HepG2 (cell line): Measurements from ENCODE around the gene DUT. TPM values are rescaled to one million over a fixed set of nuclear protein-coding genes. Genes with fewer than 3 reads are reported as not detected.

Experiments
- ATAC-seq: fragments of 200-7000 bp; cut with Tn5 transposase; 3 replicates; pipeline ENCODE4 v1.9.1; 2020; ENCODE audit warnings: mild to moderate bottlenecking, moderate library complexity
- BruUV-seq: library from RNA; stranded (reverse); fragments of 400-500 nt; replicated peaks from 2 replicates; lab custom pipeline; 2021; lab: Mats Ljungman, UMichigan
- CTCF ChIA-PET: fragments of 300-600 bp; formaldehyde crosslinking; extraction: SDS; loops from one replicate; lab custom pipeline; 2021; ENCODE audit warnings: low total read pairs, inconsistent platforms, low intra/inter-chr PET ratio; lab: Yijun Ruan, JAX
- POLR2A ChIA-PET: fragments of 350-600 bp; sonication (Branson Sonifier 250); formaldehyde crosslinking; loops from one replicate; lab custom pipeline; 2020; ENCODE audit warnings: antibody characterized with exemption, inconsistent platforms; lab: Yijun Ruan, JAX
- DNase-seq: peaks from one replicate; pipeline ENCODE4 v3.0.0-alpha.2; 2015; ENCODE audit warnings: low spot score
- FAIRE-seq: peaks from 3 replicates; lab custom pipeline; 2011; peaks lifted over from hg19 to GRCh38; lab: Jason Lieb, UNC
- H2AFZ ChIP-seq: one replicate; pipeline ENCODE4 v1.6.1; 2011; ENCODE audit warnings: low read length, inconsistent platforms
- H3K27ac ChIP-seq: fragments of 300-600 bp; 3 replicates; pipeline ENCODE4 v1.8.0; 2011; ENCODE audit warnings: mixed run types, mild to moderate bottlenecking, mixed read lengths, low read length, inconsistent platforms; ENCODE audit not compliant: insufficient read depth; ENCODE audit errors: extremely low read length
- H3K27me3 ChIP-seq, 2 experiments: fragments of 200-600 bp in 1 of 2; 2 replicates in 1 of 2; 3 replicates in 1 of 2; pipeline versions ENCODE4 v1.6.0 to v1.8.0; 2011; ENCODE audit warnings: low read length in 2 of 2, mild to moderate bottlenecking in 2 of 2, moderate library complexity in 2 of 2, inconsistent platforms in 1 of 2; ENCODE audit not compliant: insufficient read depth in 2 of 2, control insufficient read depth in 1 of 2
- H3K36me3 ChIP-seq, 2 experiments: fragments of 200-600 bp in 1 of 2; replicated peaks in 1 of 2; 2 replicates in 1 of 2; 3 replicates in 1 of 2; pipeline versions ENCODE4 v1.5.1 to v1.8.0; 2011; ENCODE audit warnings: low read length in 2 of 2, inconsistent platforms in 1 of 2; ENCODE audit not compliant: insufficient read depth in 2 of 2, control insufficient read depth in 1 of 2
- H3K4me1 ChIP-seq: 2 replicates; pipeline ENCODE4 v1.5.1; 2012; ENCODE audit warnings: low read length, inconsistent platforms; ENCODE audit not compliant: insufficient read depth
- H3K4me2 ChIP-seq: 2 replicates; pipeline ENCODE4 v1.6.0; 2011; ENCODE audit warnings: low read depth, low read length, inconsistent platforms
- H3K4me3 ChIP-seq, 3 experiments: fragments of 200-600 bp in 1 of 3; sonication (generic), shearing (Covaris generic) in 1 of 3; replicated peaks in 1 of 3; 2 replicates each; pipeline ENCODE4 v1.5.1; 2011 to 2016; ENCODE audit warnings: low read length in 3 of 3, inconsistent platforms in 2 of 3, low read depth in 2 of 3, mild to moderate bottlenecking in 2 of 3, control low read depth in 1 of 3, mixed read lengths in 1 of 3; ENCODE audit not compliant: insufficient read depth in 1 of 3
- H3K79me2 ChIP-seq: one replicate; pipeline ENCODE4 v1.6.1; 2011; ENCODE audit warnings: low read length, inconsistent platforms; ENCODE audit not compliant: insufficient read depth
- H3K9ac ChIP-seq: 2 replicates; pipeline ENCODE4 v1.6.0; 2011; ENCODE audit warnings: mild to moderate bottlenecking, low read depth, low read length, inconsistent platforms; ENCODE audit not compliant: insufficient read depth
- H3K9me3 ChIP-seq: 2 replicates; pipeline ENCODE4 v1.5.1; 2012; ENCODE audit warnings: mild to moderate bottlenecking, low read length
- H4K20me1 ChIP-seq: 2 replicates; pipeline ENCODE4 v1.6.0; 2011; ENCODE audit warnings: inconsistent platforms, mild to moderate bottlenecking, low read length, moderate library complexity; ENCODE audit not compliant: insufficient read depth
- ADNP ChIP-seq: sonication (generic); formaldehyde crosslinking; IDR thresholded peaks from 2 replicates; pipeline ENCODE4 v1.4.0; 2020; ENCODE audit warnings: missing genetic modification reagents
- AGO2 ChIP-seq: fragments of 200-400 bp; formaldehyde crosslinking; optimal IDR thresholded peaks from 2 replicates; pipeline ENCODE3; 2017; ENCODE audit warnings: mild to moderate bottlenecking, low read depth, low read length, moderate library complexity
- HMG20A ChIP-seq: IDR thresholded peaks from 2 replicates; pipeline ENCODE4 v1.6.1; 2016; ENCODE audit warnings: borderline replicate concordance
- MBNL3 ChIP-seq: fragments of 250-450 bp; sonication (Bioruptor Pico); conservative IDR thresholded peaks from 2 replicates; pipeline ENCODE4 v1.8.0; 2022; ENCODE audit warnings: mild to moderate bottlenecking, inconsistent platforms
- NAIF1 ChIP-seq: sonication (generic); formaldehyde crosslinking; IDR thresholded peaks from 2 replicates; pipeline ENCODE4 v1.5.0; 2020; ENCODE audit warnings: mild to moderate bottlenecking, missing genetic modification reagents, borderline replicate concordance
- NFIC ChIP-seq: IDR thresholded peaks from 2 replicates; pipeline ENCODE4 v1.6.1; 2012; ENCODE audit warnings: mild to moderate bottlenecking, low read length, inconsistent platforms
- PPARG ChIP-seq: conservative IDR thresholded peaks from 2 replicates; pipeline ENCODE4 v1.6.1; 2016; ENCODE audit warnings: missing biosample characterization, missing genetic modification reagents
- SIX4 ChIP-seq: sonication (generic); formaldehyde crosslinking; IDR thresholded peaks from 2 replicates; pipeline ENCODE4 v1.4.0; 2020; ENCODE audit warnings: missing genetic modification reagents
- TBL1XR1 ChIP-seq: fragments of 150-350 bp; IDR thresholded peaks from 2 replicates; pipeline ENCODE4 v1.6.1; 2014; ENCODE audit warnings: borderline replicate concordance, low read length; ENCODE audit not compliant: partially characterized antibody
- YY1 ChIP-seq: IDR thresholded peaks from 2 replicates; pipeline ENCODE4 v1.6.1; 2011; ENCODE audit warnings: low read length, low read depth, moderate library complexity, mild to moderate bottlenecking; ENCODE audit not compliant: insufficient read depth, insufficient replicate concordance
- ZBTB7A ChIP-seq: sonication (generic); formaldehyde crosslinking; IDR thresholded peaks from 2 replicates; pipeline ENCODE4 v1.8.0; 2022; ENCODE audit warnings: mild to moderate bottlenecking, missing genetic modification reagents
- ZNF317 ChIP-seq: sonication (generic); formaldehyde crosslinking; IDR thresholded peaks from 2 replicates; pipeline ENCODE4 v1.5.0; 2020; ENCODE audit warnings: mild to moderate bottlenecking, missing genetic modification reagents
- ZNF34 ChIP-seq: sonication (generic); formaldehyde crosslinking; IDR thresholded peaks from 2 replicates; pipeline ENCODE4 v1.4.0; 2020; ENCODE audit warnings: mild to moderate bottlenecking, missing genetic modification reagents, borderline replicate concordance
- ZNF382 ChIP-seq: sonication (generic); formaldehyde crosslinking; IDR thresholded peaks from 2 replicates; pipeline ENCODE4 v1.5.0; 2020; ENCODE audit warnings: missing genetic modification reagents, mild to moderate bottlenecking, borderline replicate concordance
- ZNF430 ChIP-seq: sonication (generic); formaldehyde crosslinking; IDR thresholded peaks from 2 replicates; pipeline ENCODE4 v1.9.0; 2021; ENCODE audit warnings: mild to moderate bottlenecking, missing genetic modification reagents
- WGBS: methylation state at CpG from one replicate; pipeline ENCODE4 v1.1.6; 2017; ENCODE audit warnings: low lambda C conversion rate; 5-methylcytosine and 5-hydroxymethylcytosine counted together
- in situ Hi-C: cut with HindIII; loops from 2 replicates; pipeline ENCODE4 v1.10.0; 2017; ENCODE audit warnings: low pct_unique_long_range_greater_than_20kb; ENCODE audit not compliant: extremely low pct_ligation_motif_present
- intact Hi-C: fragments of 100-400 bp; cut with micrococcal nuclease; formaldehyde crosslinking; loops from one replicate; pipeline ENCODE4 v1.10.0; 2022; ENCODE audit not compliant: unreplicated experiment
- polyA plus RNA-seq, 8 experiments: library from polyadenylated mRNA; depleted of rRNA in 3 of 8; stranded (reverse) in 7 of 8; unstranded in 1 of 8; fragments of >200 nt; fragmentation: Illumina TruSeq in 4 of 8; extraction: Trizol in 4 of 8; gene quantifications; 2 replicates each; pipeline versions ENCODE4 v1.2.1 to v1.2.3, GENCODE V29; 2011 to 2016; ENCODE audit warnings: low read depth in 4 of 8, missing spikeins in 1 of 8, mixed read lengths in 1 of 8; ENCODE audit not compliant: insufficient read depth in 1 of 8
- total RNA-seq, 5 experiments: library from RNA; depleted of rRNA; stranded (reverse); fragments of >200 nt; fragmentation: Illumina TruSeq; extraction: Trizol; gene quantifications; 2 replicates each; pipeline ENCODE4 v1.2.3, GENCODE V29; 2016; ENCODE audit warnings: low read depth in 1 of 5

Gene DUT
- total and polyA plus RNA-seq, 2 of the 13 experiments (the other 11 are each of a cell fraction or from before 2014, with no cell fraction given) = 36.7 to 131 TPM

DNA sequence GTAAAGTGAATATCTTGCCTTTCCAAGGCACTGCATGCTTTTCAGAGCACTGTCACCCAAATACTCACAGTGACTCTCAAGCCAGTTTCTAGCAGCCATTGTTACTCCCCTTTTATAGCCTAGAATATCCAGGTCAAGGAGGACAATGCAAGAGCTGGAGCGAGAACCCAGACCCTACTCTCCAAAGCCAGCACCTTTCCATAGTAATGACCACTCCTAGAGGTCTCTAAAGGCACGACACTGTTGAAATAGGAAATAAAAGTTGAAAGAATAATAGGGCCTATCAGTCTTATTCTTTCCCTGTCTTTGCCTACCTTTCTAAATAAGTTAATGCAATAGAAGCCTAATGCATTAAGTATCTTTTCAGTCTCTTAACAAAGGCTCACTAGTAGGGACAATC, 33.6 kb upstream of the DUT start:
- no peak overlapping the region for H3K27ac ChIP-seq
- CTCF ChIA-PET = no interaction called here

DNA sequence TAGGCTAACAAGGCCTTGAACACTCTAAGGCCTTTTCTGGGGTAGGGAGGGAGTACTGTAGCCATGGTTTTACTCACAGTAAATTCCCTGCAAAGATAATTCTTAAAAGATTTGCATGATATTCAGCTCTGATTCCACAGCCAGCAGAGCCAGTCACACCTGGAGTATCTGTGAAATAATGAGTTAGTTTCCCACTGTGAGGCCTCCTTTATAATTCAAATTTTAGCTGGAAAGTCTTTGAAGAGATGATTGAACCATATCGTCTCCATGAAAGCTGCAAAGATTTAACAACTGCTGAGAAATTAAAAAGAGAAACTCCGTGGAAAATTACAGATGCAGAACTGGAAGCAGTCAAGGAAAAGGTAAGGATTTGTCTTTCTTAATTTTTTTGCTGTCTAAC, 32.3 kb upstream of the DUT start:
- no peaks in the 10 kb centered on the region for H3K9me3 ChIP-seq
- no peak overlapping the region for H3K4me3 ChIP-seq
- H2AFZ ChIP-seq = no peak overlapping the region
- in situ Hi-C loops = loop anchor here (25.0 kb wide), 1 partner anchor 1112 kb away; no protein-coding TSS in a partner anchor
- H3K4me1 ChIP-seq = no peaks in the 10 kb centered on the region
- no peaks in the 10 kb centered on the region for H3K36me3 ChIP-seq
- intact Hi-C loops = no loop called here
- ChIA-PET CTCF (no interaction called here), POLR2A (no interaction called here)
- H4K20me1 ChIP-seq = no peaks in the 10 kb centered on the region
- no peak for DNase-seq
- TF ChIP-seq NAIF1 (CRISPR knock-in tag) (no peak), TBL1XR1 (no peak), PPARG (CRISPR knock-in tag) (no peak), HMG20A (CRISPR knock-in tag) (no peak), SIX4 (CRISPR knock-in tag) (no peak), ZNF430 (no peak), NFIC (no peak)
- no peak for ATAC-seq
- WGBS = 0% methylated on average over 2 of the region's 2 CpGs
- no peak overlapping the region for H3K9ac ChIP-seq
- no TSS peak for BruUV-seq
- no peak overlapping the region for H3K4me2 ChIP-seq
- no peaks in the 10 kb centered on the region for H3K79me2 ChIP-seq
- H3K27me3 ChIP-seq = no peaks in the 10 kb centered on the region
- H3K27ac ChIP-seq = no peak overlapping the region
- FAIRE-seq = no peak

More for the DNA sequence above, 33.6 kb upstream of the DUT start:
- no peaks in the 10 kb centered on the region for H3K36me3 ChIP-seq
- no peaks in the 10 kb centered on the region for H3K4me1 ChIP-seq
- in situ Hi-C loops = loop anchor here (25.0 kb wide), 1 partner anchor 1110 kb away; no protein-coding TSS in a partner anchor
- BruUV-seq = no TSS peak
- H2AFZ ChIP-seq = no peak overlapping the region
- ATAC-seq (no peak), FAIRE-seq (no peak), DNase-seq (no peak)
- WGBS = 3% methylated on average over 2 of the region's 2 CpGs
- H3K79me2 ChIP-seq = no peaks in the 10 kb centered on the region
- POLR2A ChIA-PET = no interaction called here
- intact Hi-C loops = no loop called here
- no peak overlapping the region for H3K4me3 ChIP-seq
- no peak for TF ChIP-seq ADNP
- no peak for TF ChIP-seq MBNL3 (CRISPR knock-in tag)
- no peak for TF ChIP-seq ZNF382
- no peak for TF ChIP-seq YY1
- no peak for TF ChIP-seq ZNF34 (CRISPR knock-in tag)
- no peak for TF ChIP-seq AGO2
- no peak for TF ChIP-seq ZBTB7A (CRISPR knock-in tag)
- no peak for TF ChIP-seq HMG20A (CRISPR knock-in tag)
- TF ChIP-seq ZNF317 (CRISPR knock-in tag) = no peak
- H3K4me2 ChIP-seq = no peak overlapping the region
- no peaks in the 10 kb centered on the region for H3K27me3 ChIP-seq
- H4K20me1 ChIP-seq = no peaks in the 10 kb centered on the region
- no peak overlapping the region for H3K9ac ChIP-seq
- H3K9me3 ChIP-seq = no peaks in the 10 kb centered on the region
